ENCODE measurements around the gene NFATC4. TPM values are rescaled to one million over a fixed set of nuclear protein-coding genes. Genes with fewer than 3 reads are reported as not detected.

The NFATC4 gene
- total RNA-seq, 1 donor from 2014 or later: 56.6 TPM

DNA sequence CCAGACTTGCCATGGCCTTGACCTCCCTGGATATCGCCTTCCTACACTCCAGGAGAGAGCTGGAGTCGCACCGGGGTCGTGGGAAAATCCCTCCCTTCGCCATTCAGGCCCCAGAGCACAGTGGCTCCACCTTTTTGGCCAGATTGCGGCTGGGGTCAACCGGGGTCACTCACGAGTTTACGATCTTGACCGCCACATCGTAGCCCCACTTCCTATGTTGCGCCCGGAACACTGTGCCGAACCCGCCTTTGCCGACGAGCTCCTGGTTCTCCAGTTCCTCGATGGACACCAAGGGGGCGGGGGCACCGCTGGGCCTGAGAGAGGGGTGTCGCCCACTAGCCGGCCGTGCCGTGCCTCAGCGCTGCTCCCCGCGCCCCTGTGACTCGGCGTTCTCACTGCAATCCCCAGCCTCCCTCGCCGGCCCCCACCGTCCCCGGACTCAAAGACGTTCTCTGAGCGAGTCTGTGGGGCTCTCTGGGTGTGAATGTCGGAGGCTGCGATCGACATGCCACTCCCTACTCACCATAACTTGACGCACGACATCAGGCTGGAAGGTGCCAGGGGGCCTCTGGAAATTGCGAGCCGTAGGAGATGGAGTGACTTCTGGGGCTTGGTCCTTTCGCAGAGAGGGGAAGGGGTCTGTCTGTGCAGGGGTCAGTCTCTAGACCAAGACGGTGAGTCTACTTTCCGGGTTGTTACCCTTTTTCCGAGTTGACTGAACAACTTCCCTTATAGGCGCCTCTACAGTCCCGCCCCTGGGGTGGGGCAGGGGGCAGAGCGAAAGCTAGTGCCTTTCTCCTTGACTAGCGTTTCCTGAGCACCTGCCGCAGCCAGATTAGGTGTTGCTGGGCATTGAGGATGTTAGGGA lies 28.5 kb upstream of the NFATC4 start, which contains the start of gene RIPK3:
RIPK3 (minus strand) TSS at position 708 of the 868 bp plus-strand sequence; CDS start at position 543, 165 bp downstream.
- H3K27me3 Mint-ChIP-seq: peaks cover 84% of the 10 kb centered on the region
- peak within 1 kb of the TSS; percentile 68 for H3K4me3 Mint-ChIP-seq (ENCODE audit: low read depth)
- no peaks in the 10 kb centered on the region for H3K9me3 Mint-ChIP-seq (ENCODE audit: low read depth)
- TF ChIP-seq CTCF (IDR thresholded peaks at IDR 0.05; ENCODE audit: unreplicated experiment): no peak
- H3K4me1 Mint-ChIP-seq (ENCODE audit: low read depth): peaks cover 2% of the 10 kb centered on the region
- no peak for DNase-seq (ENCODE audit: low spot score, unreplicated experiment)
- no peak within 1 kb of the TSS for H3K27ac Mint-ChIP-seq
- no peaks in the 10 kb centered on the region for H3K36me3 Mint-ChIP-seq (ENCODE audit: insufficient read depth)

- no peaks in the 10 kb centered on the region for H3K9me3 Mint-ChIP-seq (ENCODE audit: low read depth)
These were observed 27.4 kb upstream of the NFATC4 start for GRCh38 chr14:24340606-24341005.

DNA sequence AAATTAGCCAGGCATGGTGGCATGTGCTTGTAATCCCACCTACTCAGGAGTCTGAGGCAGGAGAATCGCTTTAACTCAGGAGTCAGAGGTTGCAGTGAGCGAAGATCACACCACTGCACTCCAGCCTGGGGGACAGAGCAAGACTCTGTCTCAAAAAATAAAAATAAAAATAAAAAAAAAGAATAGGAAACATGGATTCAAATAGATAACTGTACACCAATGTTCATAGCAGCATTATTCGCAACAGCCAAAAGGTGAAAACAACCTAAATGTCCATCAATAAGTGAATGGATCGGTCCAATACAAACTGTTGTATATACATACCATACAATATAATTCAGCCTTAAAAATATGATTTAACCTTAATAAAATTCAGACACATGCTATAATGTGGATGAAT lies 25.1 kb upstream of the NFATC4 start:
- peaks cover 70% of the 10 kb centered on the region for H3K27me3 Mint-ChIP-seq

More at GRCh38 chr14:24340606-24341005, 27.4 kb upstream of the NFATC4 start:
- no peak overlapping the region for H3K4me3 Mint-ChIP-seq (ENCODE audit: low read depth)
- peaks cover 84% of the 10 kb centered on the region for H3K27me3 Mint-ChIP-seq
- no peak for DNase-seq (ENCODE audit: low spot score, unreplicated experiment)
- H3K36me3 Mint-ChIP-seq (ENCODE audit: insufficient read depth): no peaks in the 10 kb centered on the region
- no peak overlapping the region for H3K27ac Mint-ChIP-seq
- peaks cover 2% of the 10 kb centered on the region for H3K4me1 Mint-ChIP-seq (ENCODE audit: low read depth)
- TF ChIP-seq CTCF (IDR thresholded peaks at IDR 0.05; ENCODE audit: unreplicated experiment): no peak

DNA sequence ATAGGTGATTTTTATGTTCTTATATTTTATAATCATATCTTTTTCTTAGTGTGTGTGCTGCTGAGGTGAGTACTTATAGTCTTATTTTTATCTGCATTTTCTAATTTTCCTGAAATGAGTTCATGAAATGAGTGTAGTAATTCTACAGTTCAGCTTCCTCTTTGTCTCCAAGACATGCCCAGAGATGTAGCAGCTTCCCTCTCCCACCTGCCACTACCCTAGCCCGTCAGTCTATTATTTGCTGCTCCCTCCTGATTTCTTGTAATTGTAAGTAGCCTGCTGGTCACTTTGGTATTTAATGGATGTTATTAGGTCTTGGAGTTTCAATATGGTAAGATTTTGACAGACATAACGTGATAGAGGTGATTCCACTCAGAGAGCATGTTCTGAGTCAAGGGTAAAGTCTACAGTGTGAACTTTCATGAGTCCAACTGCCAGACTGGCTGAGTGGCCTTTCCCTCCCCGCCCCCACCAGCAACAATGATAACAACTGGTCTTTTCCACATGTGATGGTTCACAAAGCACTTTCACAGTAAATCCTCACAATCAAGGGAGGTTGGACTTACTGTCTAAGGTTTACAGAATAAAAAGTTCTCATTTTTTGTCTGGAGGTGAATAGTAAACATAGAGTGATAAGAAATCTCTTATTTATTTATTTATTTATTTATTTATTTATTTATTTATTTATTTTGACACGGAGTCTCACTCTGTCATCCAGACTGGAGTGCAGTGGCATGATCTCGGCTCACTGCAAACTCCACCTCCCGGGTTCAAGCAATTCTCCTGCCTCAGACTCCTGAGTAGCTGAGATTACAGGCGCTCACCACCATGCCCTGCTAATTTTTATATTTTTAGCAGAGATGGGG lies 24.0 kb upstream of the NFATC4 start:
- DNase-seq (ENCODE audit: low spot score, unreplicated experiment): no peak
- Mint-ChIP-seq H3K36me3 (ENCODE audit: insufficient read depth) (no peaks in the 10 kb centered on the region), H3K27ac (no peak overlapping the region), H3K4me1 (ENCODE audit: low read depth) (no peaks in the 10 kb centered on the region), H3K27me3 (peaks cover 65% of the 10 kb centered on the region), H3K4me3 (ENCODE audit: low read depth) (no peak overlapping the region), H3K9me3 (ENCODE audit: low read depth) (no peaks in the 10 kb centered on the region)
- TF ChIP-seq CTCF (IDR thresholded peaks at IDR 0.05; ENCODE audit: unreplicated experiment): no peak

More for the DNA sequence above, 25.1 kb upstream of the NFATC4 start:
- Mint-ChIP-seq H3K4me1 (ENCODE audit: low read depth) (no peaks in the 10 kb centered on the region), H3K9me3 (ENCODE audit: low read depth) (no peaks in the 10 kb centered on the region), H3K27ac (no peak overlapping the region), H3K36me3 (ENCODE audit: insufficient read depth) (no peaks in the 10 kb centered on the region), H3K4me3 (ENCODE audit: low read depth) (no peak overlapping the region)
- no peak for TF ChIP-seq CTCF (IDR thresholded peaks at IDR 0.05; ENCODE audit: unreplicated experiment)
- no peak for DNase-seq (ENCODE audit: low spot score, unreplicated experiment)

DNA sequence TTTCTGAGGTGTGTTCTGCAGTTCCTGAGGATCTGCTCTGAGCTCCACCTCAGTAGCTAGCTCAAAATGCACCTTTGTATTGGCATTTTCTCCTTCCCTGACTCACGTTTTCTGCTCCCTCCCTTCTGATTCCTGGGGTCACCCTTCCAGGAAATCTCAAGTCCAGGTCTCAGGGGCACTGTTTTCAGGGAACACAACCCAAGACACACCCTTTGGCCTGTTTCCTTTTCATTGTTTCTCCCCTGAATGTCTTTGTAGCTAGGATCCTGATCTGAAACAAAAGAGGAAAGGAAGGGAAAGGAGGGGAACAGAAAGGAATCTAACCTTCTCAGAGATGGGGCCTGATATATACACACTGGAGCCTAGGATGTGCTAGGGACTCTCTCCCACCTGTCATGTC lies 20.9 kb upstream of the NFATC4 start:
- H3K4me3 Mint-ChIP-seq (ENCODE audit: low read depth): no peak overlapping the region
- no peak overlapping the region for H3K27ac Mint-ChIP-seq
- TF ChIP-seq CTCF (IDR thresholded peaks at IDR 0.05; ENCODE audit: unreplicated experiment): no peak
- H3K9me3 Mint-ChIP-seq (ENCODE audit: low read depth): no peaks in the 10 kb centered on the region
- peaks cover 69% of the 10 kb centered on the region for H3K27me3 Mint-ChIP-seq
- DNase-seq (ENCODE audit: low spot score, unreplicated experiment): no peak
- H3K36me3 Mint-ChIP-seq (ENCODE audit: insufficient read depth): no peaks in the 10 kb centered on the region
- H3K4me1 Mint-ChIP-seq (ENCODE audit: low read depth): no peaks in the 10 kb centered on the region
